Measurements from ENCODE around the gene PKDCC.

Gene PKDCC

DNA sequence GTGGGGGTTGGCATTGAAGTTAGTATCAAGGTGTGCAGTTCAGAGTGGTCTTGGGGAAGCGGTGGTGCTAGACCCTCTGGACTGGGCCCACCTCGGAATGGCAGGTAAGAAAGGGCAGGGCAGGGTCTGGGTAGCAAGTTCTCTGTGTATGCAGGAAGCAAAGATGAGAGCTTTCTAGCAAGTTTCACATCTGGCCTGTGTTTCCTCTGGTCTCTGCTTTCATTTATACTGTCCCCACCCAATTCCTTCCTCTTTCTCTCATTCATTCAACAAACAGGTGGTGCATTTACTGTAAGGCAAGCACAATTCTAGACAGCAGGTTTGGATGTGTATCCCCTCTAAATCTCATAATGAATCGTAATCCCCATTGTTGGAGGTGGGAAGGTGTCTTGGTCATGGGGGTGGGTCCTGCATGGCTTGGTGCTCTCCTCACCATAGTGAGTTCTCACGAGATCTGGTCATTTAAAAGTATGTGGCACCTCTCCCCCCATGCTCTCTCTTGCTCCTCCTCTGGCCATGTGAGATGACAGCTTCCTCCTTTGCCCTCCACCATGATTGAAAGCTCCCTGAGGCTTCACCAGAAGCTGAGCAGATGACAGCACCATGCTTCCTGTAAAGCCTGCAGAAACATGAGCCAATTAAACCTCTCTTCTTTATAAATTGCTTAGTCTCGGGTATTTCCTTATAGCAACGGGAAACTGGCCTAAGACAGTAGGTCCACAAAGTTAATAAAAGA is 51.8 kb downstream of the PKDCC start:
- no peak for DNase-seq (ENCODE audit: low read depth)
- H3K4me3 ChIP-seq (ENCODE audit: low read length) = no peak overlapping the region

DNA sequence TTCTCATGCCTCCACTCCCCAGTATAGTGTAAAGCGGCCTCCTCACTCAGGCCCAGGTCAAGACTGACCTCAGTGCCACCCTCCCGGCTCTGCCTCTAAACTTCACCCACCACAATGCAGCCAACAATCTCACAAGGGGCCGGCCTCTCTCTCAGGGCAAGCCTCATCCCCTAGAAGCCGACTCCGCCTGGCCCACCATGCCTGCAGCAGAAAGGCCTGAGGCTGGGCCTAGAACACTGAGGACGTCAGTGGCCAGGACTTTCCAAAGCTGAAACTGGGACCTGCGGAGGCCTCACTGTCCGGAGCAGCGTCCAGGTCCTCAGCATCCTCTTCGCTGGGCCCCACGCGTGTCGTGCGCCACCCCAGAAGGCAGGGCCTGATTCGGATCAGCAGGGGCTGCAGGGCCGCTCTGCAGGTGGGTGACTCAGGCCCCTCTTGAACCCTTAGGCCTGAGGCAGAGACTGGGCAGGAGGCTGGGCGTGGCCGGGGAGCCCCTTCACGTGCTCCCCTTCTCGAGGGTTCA is 52.9 kb downstream of the PKDCC start:
- no peak overlapping the region for H3K4me3 ChIP-seq (ENCODE audit: low read length)
- DNase-seq (ENCODE audit: low read depth) = no peak
- TF ChIP-seq, protein P1, sequence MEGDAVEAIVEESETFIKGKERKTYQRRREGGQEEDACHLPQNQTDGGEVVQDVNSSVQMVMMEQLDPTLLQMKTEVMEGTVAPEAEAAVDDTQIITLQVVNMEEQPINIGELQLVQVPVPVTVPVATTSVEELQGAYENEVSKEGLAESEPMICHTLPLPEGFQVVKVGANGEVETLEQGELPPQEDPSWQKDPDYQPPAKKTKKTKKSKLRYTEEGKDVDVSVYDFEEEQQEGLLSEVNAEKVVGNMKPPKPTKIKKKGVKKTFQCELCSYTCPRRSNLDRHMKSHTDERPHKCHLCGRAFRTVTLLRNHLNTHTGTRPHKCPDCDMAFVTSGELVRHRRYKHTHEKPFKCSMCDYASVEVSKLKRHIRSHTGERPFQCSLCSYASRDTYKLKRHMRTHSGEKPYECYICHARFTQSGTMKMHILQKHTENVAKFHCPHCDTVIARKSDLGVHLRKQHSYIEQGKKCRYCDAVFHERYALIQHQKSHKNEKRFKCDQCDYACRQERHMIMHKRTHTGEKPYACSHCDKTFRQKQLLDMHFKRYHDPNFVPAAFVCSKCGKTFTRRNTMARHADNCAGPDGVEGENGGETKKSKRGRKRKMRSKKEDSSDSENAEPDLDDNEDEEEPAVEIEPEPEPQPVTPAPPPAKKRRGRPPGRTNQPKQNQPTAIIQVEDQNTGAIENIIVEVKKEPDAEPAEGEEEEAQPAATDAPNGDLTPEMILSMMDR (IDR thresholded peaks at IDR 0.05; ENCODE audit: insufficient read depth, low read depth, low read length, missing control alignments) = no peak

More for the DNA sequence above, 51.8 kb downstream of the PKDCC start:
- TF ChIP-seq, protein P1 (IDR thresholded peaks at IDR 0.05; ENCODE audit: insufficient read depth, low read depth, low read length, missing control alignments) = no peak

DNA sequence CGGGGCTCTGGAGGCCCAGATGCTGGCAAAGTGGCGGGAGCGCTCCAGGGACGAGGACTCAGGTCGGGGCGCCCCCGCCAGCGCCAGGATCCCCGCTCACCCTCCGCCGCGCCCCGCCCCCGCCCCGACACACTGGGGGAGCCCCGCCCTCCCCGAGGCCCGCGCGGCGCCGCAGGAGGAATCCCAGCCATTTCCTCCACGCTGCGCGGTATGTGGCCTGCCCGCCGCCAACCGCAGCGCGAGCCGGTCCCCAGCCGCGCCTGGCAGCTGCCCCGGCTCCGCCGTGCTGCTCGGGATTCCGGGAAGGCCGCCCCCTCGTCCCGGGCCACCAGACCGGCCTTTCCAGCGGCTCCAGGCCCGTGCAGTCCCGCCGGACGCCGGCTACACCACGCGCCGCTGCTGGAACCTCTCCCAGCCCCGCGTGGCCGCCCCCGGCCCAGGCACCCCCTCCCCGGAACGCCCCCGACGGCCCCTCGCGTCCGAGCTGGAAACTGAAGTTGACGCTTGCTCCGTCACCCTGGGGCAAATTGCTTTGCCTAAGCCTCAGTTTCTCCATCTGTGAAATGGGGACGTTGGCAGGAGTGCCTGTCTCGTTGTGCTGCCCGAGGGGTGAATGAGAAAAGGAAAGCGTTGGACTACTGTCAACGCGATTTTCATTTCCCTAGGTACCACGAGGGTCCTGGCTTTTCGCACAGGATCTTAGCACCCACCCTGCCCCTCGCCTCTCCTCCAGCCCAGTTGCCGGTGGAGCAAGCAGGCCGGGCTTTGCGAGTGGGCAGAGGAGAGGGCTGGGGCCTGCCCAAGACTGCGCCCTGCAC is 53.6 kb downstream of the PKDCC start:
- DNase-seq (ENCODE audit: low read depth) = peak; percentile 30
- H3K4me3 ChIP-seq (ENCODE audit: low read length) = no peak overlapping the region
- TF ChIP-seq, protein P1 (IDR thresholded peaks at IDR 0.05; ENCODE audit: insufficient read depth, low read depth, low read length, missing control alignments) = no peak

DNA sequence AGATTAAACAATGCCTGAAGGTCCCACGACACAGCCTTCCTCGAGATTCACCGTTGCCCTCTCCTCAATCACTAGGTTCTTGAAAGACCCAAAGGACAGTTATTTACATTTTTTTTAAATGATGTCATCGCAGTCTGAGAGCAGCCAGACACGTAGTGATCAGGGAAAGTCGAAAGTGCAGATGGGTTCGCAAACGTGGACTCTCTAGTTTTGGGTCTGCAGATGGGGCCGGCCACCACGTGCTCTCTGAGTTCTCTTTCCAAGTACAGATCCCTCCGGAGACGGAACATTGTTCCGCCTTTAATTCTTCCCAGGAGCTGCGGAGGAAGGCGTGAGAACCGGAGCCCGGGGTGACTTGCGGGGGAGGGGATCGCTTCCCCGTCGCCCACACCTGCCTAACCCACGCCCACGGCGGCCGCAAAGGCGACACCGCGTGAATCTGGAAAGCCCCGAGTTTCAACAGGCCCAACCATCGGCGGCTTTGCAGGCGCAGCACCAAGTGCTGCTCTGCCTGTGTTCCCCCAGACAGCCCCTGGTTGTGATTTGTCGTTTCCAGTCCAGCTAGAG is 54.3 kb downstream of the PKDCC start:
- no peak overlapping the region for H3K4me3 ChIP-seq (ENCODE audit: low read length)
- peak; percentile 54 for DNase-seq (ENCODE audit: low read depth)
- TF ChIP-seq, protein P1 (IDR thresholded peaks at IDR 0.05; ENCODE audit: insufficient read depth, low read depth, low read length, missing control alignments) = no peak

DNA sequence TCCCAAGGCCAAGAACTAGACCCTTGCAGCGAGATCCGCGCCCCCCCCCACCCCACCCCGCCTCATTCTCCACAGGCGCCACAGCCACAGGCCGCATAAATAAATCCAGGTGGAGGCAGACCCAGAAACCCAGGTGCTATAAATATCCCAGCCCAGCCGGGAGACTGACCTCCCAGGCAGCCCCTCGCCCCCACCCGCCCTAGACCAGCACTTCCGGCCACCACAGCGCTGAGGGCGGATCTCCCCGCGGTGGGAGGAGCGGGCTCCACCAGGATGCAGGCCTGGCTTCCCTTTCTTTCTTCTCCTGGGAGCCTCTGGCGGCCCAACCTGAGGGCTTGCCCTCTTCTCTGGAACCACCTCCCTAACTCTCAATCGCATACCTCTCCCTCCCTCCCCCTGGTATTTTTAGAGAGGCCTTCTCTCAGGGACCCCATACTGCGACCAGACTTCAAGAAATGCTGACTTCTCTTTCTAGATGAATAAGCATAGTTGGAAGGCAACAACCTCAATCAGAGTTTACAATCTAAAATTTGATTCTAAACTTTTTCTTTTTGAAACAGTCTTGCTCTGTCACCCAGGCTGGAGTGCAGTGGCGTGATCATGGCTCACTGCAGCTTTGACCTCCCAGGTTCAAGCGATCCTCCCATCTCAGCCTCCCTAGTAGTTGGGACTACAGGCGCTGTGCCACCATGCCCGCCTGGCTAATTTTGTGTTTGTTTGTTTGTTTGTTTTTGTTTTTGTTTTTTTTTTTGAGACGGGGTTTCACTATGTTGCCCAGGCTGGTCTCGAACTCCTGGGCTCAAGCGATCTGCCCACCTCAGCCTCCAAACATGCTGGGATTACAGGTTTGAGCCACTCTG is 55.0 kb downstream of the PKDCC start:
- H3K4me3 ChIP-seq (ENCODE audit: low read length) = no peak overlapping the region
- no peak for DNase-seq (ENCODE audit: low read depth)
- TF ChIP-seq, protein P1 (IDR thresholded peaks at IDR 0.05; ENCODE audit: insufficient read depth, low read depth, low read length, missing control alignments) = no peak

DNA sequence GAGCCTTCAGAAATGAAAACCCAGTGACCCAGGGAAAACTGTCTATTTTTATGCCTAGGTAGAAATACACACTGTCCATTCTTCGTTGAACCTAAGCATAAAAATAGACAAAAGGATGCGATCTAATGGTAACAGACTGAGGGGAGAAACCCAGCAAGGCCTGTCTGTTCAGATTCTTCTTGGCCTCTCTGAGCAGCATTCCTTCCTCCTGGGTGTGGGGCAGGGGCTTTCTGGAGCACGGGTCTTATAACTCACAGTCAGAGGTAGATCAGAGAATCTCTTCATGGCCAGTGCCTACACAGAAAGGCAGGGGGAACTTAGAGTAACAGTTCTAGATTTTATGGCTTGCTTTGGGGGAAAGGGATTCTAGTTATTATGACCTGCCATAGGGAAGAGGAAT is 56.0 kb downstream of the PKDCC start:
- TF ChIP-seq, protein P1 (IDR thresholded peaks at IDR 0.05; ENCODE audit: insufficient read depth, low read depth, low read length, missing control alignments) = no peak
- no peak for DNase-seq (ENCODE audit: low read depth)
- H3K4me3 ChIP-seq (ENCODE audit: low read length) = no peak overlapping the region
